K562 (cell line): ENCODE results near the gene ENTPD3. TPM values are rescaled to one million over a fixed set of nuclear protein-coding genes. Genes with fewer than 3 reads are reported as not detected.

ENCODE experiments used
- ATF1 ChIP-seq, 2 experiments: fragments of 450-650 bp in 1 of 2; IDR thresholded peaks; 2 replicates each; pipeline ENCODE4 v1.6.1; 2016; ENCODE audit warnings: missing compliant biosample characterization in 1 of 2, missing genetic modification characterization in 1 of 2
- DIDO1 ChIP-seq: fragments of 450-650 bp; IDR thresholded peaks from 2 replicates; pipeline ENCODE4 v1.6.1; 2016; ENCODE audit warnings: low read depth, missing biosample characterization, missing genetic modification characterization
- GABPB1 ChIP-seq: sonication (generic); formaldehyde crosslinking; IDR thresholded peaks from 2 replicates; pipeline ENCODE4 v1.8.0; 2022; ENCODE audit warnings: mild to moderate bottlenecking, missing genetic modification reagents
- GABPB2 ChIP-seq: fragments of 250-450 bp; sonication (Bioruptor Pico); conservative IDR thresholded peaks from 2 replicates; pipeline ENCODE4 v1.5.1; 2021; ENCODE audit warnings: mild to moderate bottlenecking
- JUN ChIP-seq, 2 experiments: sonication (generic) in 1 of 2; formaldehyde crosslinking in 1 of 2; IDR thresholded peaks; 2 replicates each; pipeline versions ENCODE4 v1.6.1 to v1.8.0; 2012 to 2022; ENCODE audit warnings: borderline replicate concordance in 2 of 2, mild to moderate bottlenecking in 2 of 2, improper control_type of control experiment in 1 of 2, low read depth in 1 of 2, low read length in 1 of 2, missing genetic modification reagents in 1 of 2
- NR2C1 ChIP-seq, 2 experiments: fragments of 450-650 bp; IDR thresholded peaks; 2 replicates each; pipeline ENCODE4 v1.6.1; 2017; ENCODE audit warnings: mild to moderate bottlenecking in 2 of 2, antibody characterized with exemption in 1 of 2, inconsistent platforms in 1 of 2, missing compliant biosample characterization in 1 of 2, missing genetic modification characterization in 1 of 2
- SLC30A9 ChIP-seq: fragments of 250-450 bp; sonication (Bioruptor Pico); IDR thresholded peaks from 2 replicates; pipeline ENCODE4 v1.8.0; 2022; ENCODE audit warnings: mild to moderate bottlenecking, moderate library complexity
- TRIM28 ChIP-seq: fragments of 450-650 bp; IDR thresholded peaks from 2 replicates; pipeline ENCODE4 v1.6.1; 2017
- ZNF253 ChIP-seq: fragments of 250-450 bp; sonication (Bioruptor Pico); conservative IDR thresholded peaks from 2 replicates; pipeline ENCODE4 v1.6.1; 2021; ENCODE audit warnings: mild to moderate bottlenecking
- ZNF76 ChIP-seq: fragments of 250-450 bp; sonication (Bioruptor Pico); IDR thresholded peaks from 2 replicates; pipeline ENCODE4 v1.4.0; 2020; ENCODE audit warnings: mild to moderate bottlenecking, moderate library complexity, borderline replicate concordance
- polyA plus RNA-seq, 8 experiments: library from polyadenylated mRNA; depleted of rRNA in 4 of 8; stranded (reverse) in 5 of 8; unstranded in 3 of 8; fragments of >200 nt; fragmentation: Nextera tagmentation in 2 of 8; fragmentation: Illumina TruSeq in 1 of 8; extraction: Ambion mirVana in 2 of 8; extraction: Trizol in 1 of 8; gene quantifications; 2 replicates each; pipeline versions ENCODE4 v1.2.1 to v1.2.3, GENCODE V29; 2011 to 2014; ENCODE audit warnings: inconsistent platforms in 1 of 8, missing spikeins in 1 of 8
- total RNA-seq, 7 experiments: library from RNA; depleted of rRNA in 6 of 7; stranded (reverse); fragments of >200 nt in 6 of 7; fragmentation: Illumina TruSeq in 2 of 7; extraction: Trizol in 2 of 7; gene quantifications; 2 replicates each; pipeline versions ENCODE4 v1.2.1 to v1.2.3, GENCODE V29; 2011 to 2021; ENCODE audit warnings: low replicate concordance in 1 of 7
- TF ChIP-seq, protein P1 (sequence below): sonication (generic); formaldehyde crosslinking; IDR thresholded peaks from 2 replicates; pipeline ENCODE4 v1.8.1; 2023; ENCODE audit warnings: mild to moderate bottlenecking, missing genetic modification reagents
- TF ChIP-seq, protein P2 (sequence below): fragments of 150-350 bp; conservative IDR thresholded peaks from 2 replicates; pipeline ENCODE4 v1.6.1; 2014; ENCODE audit warnings: low read length
- TF ChIP-seq, protein P3 (sequence below): fragments of 250-450 bp; sonication (Bioruptor Pico); IDR thresholded peaks from 2 replicates; pipeline ENCODE4 v1.5.0; 2021; ENCODE audit warnings: mild to moderate bottlenecking, borderline replicate concordance
- TF ChIP-seq, protein P4 (sequence below): fragments of 250-450 bp; sonication (Bioruptor Pico); IDR thresholded peaks from 2 replicates; pipeline ENCODE4 v1.8.0; 2021; ENCODE audit warnings: mild to moderate bottlenecking, moderate library complexity

ENTPD3 gene
- total and polyA plus RNA-seq, 9 of the 15 experiments (the other 6 are each of a cell fraction or from before 2014, with no cell fraction given) = 0.23 to 2.1 (median 0.58) TPM

- TF ChIP-seq, protein P1, sequence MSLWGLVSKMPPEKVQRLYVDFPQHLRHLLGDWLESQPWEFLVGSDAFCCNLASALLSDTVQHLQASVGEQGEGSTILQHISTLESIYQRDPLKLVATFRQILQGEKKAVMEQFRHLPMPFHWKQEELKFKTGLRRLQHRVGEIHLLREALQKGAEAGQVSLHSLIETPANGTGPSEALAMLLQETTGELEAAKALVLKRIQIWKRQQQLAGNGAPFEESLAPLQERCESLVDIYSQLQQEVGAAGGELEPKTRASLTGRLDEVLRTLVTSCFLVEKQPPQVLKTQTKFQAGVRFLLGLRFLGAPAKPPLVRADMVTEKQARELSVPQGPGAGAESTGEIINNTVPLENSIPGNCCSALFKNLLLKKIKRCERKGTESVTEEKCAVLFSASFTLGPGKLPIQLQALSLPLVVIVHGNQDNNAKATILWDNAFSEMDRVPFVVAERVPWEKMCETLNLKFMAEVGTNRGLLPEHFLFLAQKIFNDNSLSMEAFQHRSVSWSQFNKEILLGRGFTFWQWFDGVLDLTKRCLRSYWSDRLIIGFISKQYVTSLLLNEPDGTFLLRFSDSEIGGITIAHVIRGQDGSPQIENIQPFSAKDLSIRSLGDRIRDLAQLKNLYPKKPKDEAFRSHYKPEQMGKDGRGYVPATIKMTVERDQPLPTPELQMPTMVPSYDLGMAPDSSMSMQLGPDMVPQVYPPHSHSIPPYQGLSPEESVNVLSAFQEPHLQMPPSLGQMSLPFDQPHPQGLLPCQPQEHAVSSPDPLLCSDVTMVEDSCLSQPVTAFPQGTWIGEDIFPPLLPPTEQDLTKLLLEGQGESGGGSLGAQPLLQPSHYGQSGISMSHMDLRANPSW (CRISPR knock-in tag) = no peak
- TF ChIP-seq, protein P2, sequence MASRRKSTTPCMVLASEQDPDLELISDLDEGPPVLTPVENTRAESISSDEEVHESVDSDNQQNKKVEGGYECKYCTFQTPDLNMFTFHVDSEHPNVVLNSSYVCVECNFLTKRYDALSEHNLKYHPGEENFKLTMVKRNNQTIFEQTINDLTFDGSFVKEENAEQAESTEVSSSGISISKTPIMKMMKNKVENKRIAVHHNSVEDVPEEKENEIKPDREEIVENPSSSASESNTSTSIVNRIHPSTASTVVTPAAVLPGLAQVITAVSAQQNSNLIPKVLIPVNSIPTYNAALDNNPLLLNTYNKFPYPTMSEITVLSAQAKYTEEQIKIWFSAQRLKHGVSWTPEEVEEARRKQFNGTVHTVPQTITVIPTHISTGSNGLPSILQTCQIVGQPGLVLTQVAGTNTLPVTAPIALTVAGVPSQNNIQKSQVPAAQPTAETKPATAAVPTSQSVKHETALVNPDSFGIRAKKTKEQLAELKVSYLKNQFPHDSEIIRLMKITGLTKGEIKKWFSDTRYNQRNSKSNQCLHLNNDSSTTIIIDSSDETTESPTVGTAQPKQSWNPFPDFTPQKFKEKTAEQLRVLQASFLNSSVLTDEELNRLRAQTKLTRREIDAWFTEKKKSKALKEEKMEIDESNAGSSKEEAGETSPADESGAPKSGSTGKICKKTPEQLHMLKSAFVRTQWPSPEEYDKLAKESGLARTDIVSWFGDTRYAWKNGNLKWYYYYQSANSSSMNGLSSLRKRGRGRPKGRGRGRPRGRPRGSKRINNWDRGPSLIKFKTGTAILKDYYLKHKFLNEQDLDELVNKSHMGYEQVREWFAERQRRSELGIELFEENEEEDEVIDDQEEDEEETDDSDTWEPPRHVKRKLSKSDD = no peak
- TF ChIP-seq, protein P3, sequence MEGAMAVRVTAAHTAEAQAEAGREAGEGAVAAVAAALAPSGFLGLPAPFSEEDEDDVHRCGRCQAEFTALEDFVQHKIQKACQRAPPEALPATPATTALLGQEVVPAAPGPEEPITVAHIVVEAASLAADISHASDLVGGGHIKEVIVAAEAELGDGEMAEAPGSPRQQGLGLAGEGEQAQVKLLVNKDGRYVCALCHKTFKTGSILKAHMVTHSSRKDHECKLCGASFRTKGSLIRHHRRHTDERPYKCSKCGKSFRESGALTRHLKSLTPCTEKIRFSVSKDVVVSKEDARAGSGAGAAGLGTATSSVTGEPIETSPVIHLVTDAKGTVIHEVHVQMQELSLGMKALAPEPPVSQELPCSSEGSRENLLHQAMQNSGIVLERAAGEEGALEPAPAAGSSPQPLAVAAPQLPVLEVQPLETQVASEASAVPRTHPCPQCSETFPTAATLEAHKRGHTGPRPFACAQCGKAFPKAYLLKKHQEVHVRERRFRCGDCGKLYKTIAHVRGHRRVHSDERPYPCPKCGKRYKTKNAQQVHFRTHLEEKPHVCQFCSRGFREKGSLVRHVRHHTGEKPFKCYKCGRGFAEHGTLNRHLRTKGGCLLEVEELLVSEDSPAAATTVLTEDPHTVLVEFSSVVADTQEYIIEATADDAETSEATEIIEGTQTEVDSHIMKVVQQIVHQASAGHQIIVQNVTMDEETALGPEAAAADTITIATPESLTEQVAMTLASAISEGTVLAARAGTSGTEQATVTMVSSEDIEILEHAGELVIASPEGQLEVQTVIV = no peak
- TF ChIP-seq NR2C1 (IDR thresholded peaks at IDR 0.05) = no peak
- TF ChIP-seq NR2C1 (tag; IDR thresholded peaks at IDR 0.05) = no peak
- TF ChIP-seq GABPB1 (CRISPR knock-in tag) = no peak
- TF ChIP-seq SLC30A9 (CRISPR knock-in tag) = no peak
- TF ChIP-seq, protein P4, sequence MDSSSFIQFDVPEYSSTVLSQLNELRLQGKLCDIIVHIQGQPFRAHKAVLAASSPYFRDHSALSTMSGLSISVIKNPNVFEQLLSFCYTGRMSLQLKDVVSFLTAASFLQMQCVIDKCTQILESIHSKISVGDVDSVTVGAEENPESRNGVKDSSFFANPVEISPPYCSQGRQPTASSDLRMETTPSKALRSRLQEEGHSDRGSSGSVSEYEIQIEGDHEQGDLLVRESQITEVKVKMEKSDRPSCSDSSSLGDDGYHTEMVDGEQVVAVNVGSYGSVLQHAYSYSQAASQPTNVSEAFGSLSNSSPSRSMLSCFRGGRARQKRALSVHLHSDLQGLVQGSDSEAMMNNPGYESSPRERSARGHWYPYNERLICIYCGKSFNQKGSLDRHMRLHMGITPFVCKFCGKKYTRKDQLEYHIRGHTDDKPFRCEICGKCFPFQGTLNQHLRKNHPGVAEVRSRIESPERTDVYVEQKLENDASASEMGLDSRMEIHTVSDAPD (CRISPR knock-in tag) = no peak
- no peak for TF ChIP-seq ZNF76 (CRISPR knock-in tag)
- no peak for TF ChIP-seq DIDO1
- TF ChIP-seq ATF1 (CRISPR knock-in tag; IDR thresholded peaks at IDR 0.05) = no peak
- no peak for TF ChIP-seq ATF1 (tag; IDR thresholded peaks at IDR 0.05)
- TF ChIP-seq GABPB2 = no peak
- TF ChIP-seq JUN (IDR thresholded peaks at IDR 0.05; ENCODE audit: borderline replicate concordance, low read depth, low read length) = no peak
- TF ChIP-seq JUN (CRISPR knock-in tag; IDR thresholded peaks at IDR 0.05; ENCODE audit: borderline replicate concordance) = no peak
- TF ChIP-seq TRIM28 = no peak
- no peak for TF ChIP-seq ZNF253 (CRISPR knock-in tag)
Observed at GRCh38 chr3:40464339-40465110, 77.5 kb downstream of the ENTPD3 start (continued).
